Small intestine (tissue), 7 donors: ENCODE data around the gene LAIR2. TPM values are rescaled to one million over a fixed set of nuclear protein-coding genes. Genes with fewer than 3 reads are reported as not detected.
"Not testable (repeated sequence)": the region's sequence is repeated elsewhere in the genome, so short reads cannot be mapped to it uniquely, and the experiment has no call there.

ENCODE experiments used
- DNase-seq, 2 donors: peaks; one replicate each; pipeline versions ENCODE4 v3.0.0 to v3.0.0-alpha.2; 2013
- FAIRE-seq: peaks from 2 replicates; lab custom pipeline; 2012; peaks lifted over from hg19 to GRCh38; lab: Jason Lieb, UNC
- H3K27ac ChIP-seq, 3 donors: one replicate each; pipeline ENCODE4 v1.5.1; 2013; ENCODE audit warnings: low read length in 2 of 3, mild to moderate bottlenecking in 2 of 3, control low read depth in 1 of 3, inconsistent platforms in 1 of 3, low read depth in 1 of 3, moderate library complexity in 1 of 3
- H3K27me3 ChIP-seq, 3 donors: one replicate each; pipeline ENCODE4 v1.6.1; 2013; ENCODE audit warnings: low read length in 3 of 3, inconsistent platforms in 1 of 3; ENCODE audit not compliant: control insufficient read depth in 3 of 3, insufficient read depth in 3 of 3
- H3K36me3 ChIP-seq, 3 donors: one replicate each; pipeline ENCODE4 v1.6.1; 2013; ENCODE audit warnings: low read length in 3 of 3, inconsistent platforms in 1 of 3, low read depth in 1 of 3, mild to moderate bottlenecking in 1 of 3, moderate library complexity in 1 of 3; ENCODE audit not compliant: control insufficient read depth in 3 of 3, insufficient read depth in 2 of 3
- H3K4me1 ChIP-seq, 3 donors: one replicate each; pipeline ENCODE4 v1.6.1; 2013; ENCODE audit warnings: low read length in 2 of 3, inconsistent platforms in 1 of 3, low read depth in 1 of 3, mild to moderate bottlenecking in 1 of 3, moderate library complexity in 1 of 3; ENCODE audit not compliant: control insufficient read depth in 3 of 3, insufficient read depth in 2 of 3
- H3K4me3 ChIP-seq, 3 donors: one replicate each; pipeline ENCODE4 v1.5.1; 2013; ENCODE audit warnings: low read length in 3 of 3, control low read depth in 1 of 3, inconsistent platforms in 1 of 3, low read depth in 1 of 3, mild to moderate bottlenecking in 1 of 3, moderate library complexity in 1 of 3
- H3K9me3 ChIP-seq, 2 donors: one replicate each; pipeline ENCODE4 v1.6.1; 2013; ENCODE audit warnings: low read depth in 1 of 2, low read length in 1 of 2; ENCODE audit not compliant: control insufficient read depth in 2 of 2, insufficient read depth in 1 of 2
- WGBS, 3 donors: extraction: QIAGEN DNeasy Blood & Tissue Kit; methylation state at CpG; one replicate each; pipeline ENCODE4 v1.1.7; 2013; 5-methylcytosine and 5-hydroxymethylcytosine counted together
- polyA plus RNA-seq, 4 donors: library from polyadenylated mRNA; stranded (reverse) in 3 of 4; unstranded in 1 of 4; fragments of 200-250 nt in 3 of 4; fragments of 120-200 nt in 1 of 4; gene quantifications; one replicate each; pipeline versions ENCODE4 v1.2.1 to v1.2.3, GENCODE V29; 2013
- donor health status: healthy with polysubstance abuse.
- donor health status: control.
- donor health status: control.
- donor health status: Bipolar disorder and iron deficiency.
- donor health status: healthy.

The LAIR2 gene
- polyA plus RNA-seq, 4 donors = 0.09 to 0.33 TPM; not detected in 2

GRCh38 chr19:54493967-54494585 is 8.6 kb upstream of the LAIR2 start:
- H3K4me1 ChIP-seq = no peaks in the 10 kb centered on the region
- no peaks in the 10 kb centered on the region for H3K9me3 ChIP-seq
- no peaks in the 10 kb centered on the region for H3K36me3 ChIP-seq
- no peak overlapping the region for H3K4me3 ChIP-seq
- H3K27me3 ChIP-seq = peaks cover 0 to 3% (median 0%) of the 10 kb centered on the region in 3 donors
- WGBS, 3 donors = 72 to 75% (median 73%) methylated on average over 10 of the region's 10 CpGs
- FAIRE-seq (no peak), DNase-seq (no peak)
- H3K27ac ChIP-seq = no peak overlapping the region

DNA sequence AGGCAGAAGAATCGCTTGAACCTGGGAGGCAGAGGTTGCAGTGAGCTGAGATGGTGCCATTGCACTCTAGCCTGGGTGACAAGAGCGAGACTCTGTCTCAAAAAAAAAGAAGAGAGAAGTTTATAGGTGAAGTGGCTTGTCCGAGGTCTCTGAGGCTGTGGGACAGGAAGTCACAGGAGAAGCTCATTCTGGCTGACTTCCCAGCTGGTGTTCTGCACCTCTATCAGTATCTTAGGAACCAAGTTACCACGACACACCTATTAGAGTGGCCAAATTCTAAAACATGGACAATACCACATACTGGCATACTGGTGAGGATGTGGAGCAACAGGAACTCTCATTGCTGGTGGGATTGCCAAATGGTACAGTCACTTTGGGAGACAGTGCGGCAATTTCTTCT is 7.3 kb upstream of the LAIR2 start:
- DNase-seq, H3K27ac ChIP-seq, H3K9me3 ChIP-seq, H3K36me3 ChIP-seq, H3K27me3 ChIP-seq, H3K4me3 ChIP-seq, FAIRE-seq, H3K4me1 ChIP-seq: not testable (repeated sequence)
- WGBS, 3 donors = 61 to 69% (median 66%) methylated on average over 4 to 5 of the region's 5 CpGs

DNA sequence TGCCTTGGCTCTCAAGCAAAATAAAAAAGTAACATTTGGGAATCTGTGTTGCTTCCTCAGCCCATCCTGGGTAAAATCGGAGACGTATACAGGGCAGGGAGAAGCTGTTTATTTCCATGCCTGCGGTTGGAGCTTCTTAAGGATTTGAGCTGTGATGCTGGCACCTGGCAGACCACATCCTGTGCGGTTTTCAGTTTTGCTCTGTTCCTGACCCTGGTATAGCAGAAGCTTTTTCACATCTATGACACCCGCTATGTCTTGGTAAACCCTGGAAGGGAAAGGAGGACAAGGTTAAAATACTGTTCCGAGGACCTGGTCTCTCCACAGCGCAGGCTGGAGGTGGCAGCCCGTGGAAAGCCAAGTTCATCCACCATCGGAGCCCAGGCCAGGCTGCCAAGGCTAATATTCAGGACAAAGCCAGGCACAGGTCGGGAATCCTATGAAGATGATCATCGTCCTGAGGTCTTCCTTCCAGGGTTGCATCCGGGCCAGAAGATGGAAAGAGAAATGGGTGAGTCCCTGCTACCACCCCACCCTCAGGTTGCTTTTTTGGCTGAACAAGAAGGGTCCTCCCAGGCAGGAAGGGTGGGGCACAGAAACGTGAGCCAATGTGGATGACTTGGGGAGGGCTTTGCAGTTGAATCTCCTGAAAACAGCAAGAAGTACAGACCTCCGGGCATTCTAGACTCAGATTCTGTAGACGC is 4.7 kb upstream of the LAIR2 start:
- not testable (repeated sequence) for H3K27me3 ChIP-seq, H3K9me3 ChIP-seq, H3K4me3 ChIP-seq, H3K27ac ChIP-seq, FAIRE-seq, DNase-seq, H3K4me1 ChIP-seq, H3K36me3 ChIP-seq
- 65 to 70% (median 67%) methylated on average over 8 to 9 of the region's 15 CpGs for WGBS, 3 donors

DNA sequence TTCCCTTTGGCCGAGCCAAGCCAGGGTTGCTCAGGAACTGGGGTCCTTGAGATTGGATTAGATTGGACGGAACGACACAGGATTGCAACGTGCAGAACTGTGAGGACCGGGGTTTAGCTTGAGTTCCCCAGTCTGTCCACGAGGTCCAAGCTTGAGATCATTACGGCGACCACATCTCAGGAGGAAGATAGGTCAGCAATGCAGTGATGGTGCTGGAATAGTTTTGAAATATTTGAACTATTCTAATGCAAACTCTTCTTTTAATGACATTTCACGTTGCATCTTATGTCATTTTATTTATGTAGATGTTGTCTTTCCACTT is 4.2 kb upstream of the LAIR2 start:
- not testable (repeated sequence) for H3K4me3 ChIP-seq, H3K27ac ChIP-seq, DNase-seq, H3K9me3 ChIP-seq, H3K36me3 ChIP-seq, FAIRE-seq, H3K27me3 ChIP-seq, H3K4me1 ChIP-seq
- WGBS, 3 donors = 69 to 81% (median 77%) methylated on average over 8 to 9 of the region's 9 CpGs

DNA sequence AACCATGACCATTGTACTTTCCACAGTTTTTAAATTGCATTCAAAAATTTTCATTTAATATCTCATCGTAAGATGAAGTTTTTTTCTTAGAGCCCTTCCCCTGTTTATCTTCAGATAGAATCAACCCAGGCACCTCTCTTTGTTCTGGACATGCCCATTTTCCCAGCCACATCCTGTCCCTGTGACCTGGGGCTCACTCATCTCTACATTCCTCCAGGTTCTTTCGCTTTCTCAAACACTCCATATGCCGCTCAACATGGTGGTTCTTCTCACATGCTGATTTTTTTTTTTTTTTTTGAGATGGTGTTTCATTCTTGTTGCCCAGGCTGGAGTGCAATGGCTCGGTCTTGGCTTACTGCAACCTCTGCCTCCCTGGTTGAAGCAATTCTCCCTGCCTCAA is 2.9 kb downstream of the LAIR2 start:
- H3K27me3 ChIP-seq, DNase-seq, H3K27ac ChIP-seq, FAIRE-seq, H3K9me3 ChIP-seq, H3K4me1 ChIP-seq, H3K36me3 ChIP-seq, H3K4me3 ChIP-seq: not testable (repeated sequence)
- 84 to 89% (median 87%) methylated on average over 4 of the region's 4 CpGs for WGBS, 3 donors

DNA sequence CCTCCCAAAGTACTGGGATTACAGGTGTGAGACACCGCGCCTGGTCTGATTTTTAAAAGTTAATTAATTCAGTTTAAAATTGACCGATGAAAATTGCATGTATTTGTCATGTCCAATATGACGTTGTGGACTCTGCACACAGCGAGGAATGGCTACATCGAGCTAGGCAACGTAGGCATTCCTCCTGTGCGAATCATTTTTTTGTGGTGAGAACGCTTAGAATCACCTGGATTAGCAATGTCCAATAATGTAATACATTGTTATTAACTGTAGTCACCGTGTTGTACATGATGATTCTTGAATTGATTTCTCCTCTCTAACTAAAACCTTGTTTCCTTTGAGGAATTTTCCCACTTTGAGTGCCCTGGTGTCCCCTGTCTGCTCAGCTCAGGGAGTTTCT is 3.4 kb downstream of the LAIR2 start:
- Histone ChIP-seq H3K36me3 (no peaks in the 10 kb centered on the region), H3K27ac (no peak overlapping the region), H3K9me3 (no peaks in the 10 kb centered on the region), H3K4me3 (no peak overlapping the region), H3K4me1 (no peaks in the 10 kb centered on the region), H3K27me3 (no peaks in the 10 kb centered on the region)
- DNase-seq (no peak), FAIRE-seq (no peak)
- WGBS, 3 donors = 61 to 76% (median 71%) methylated on average over 10 of the region's 10 CpGs

DNA sequence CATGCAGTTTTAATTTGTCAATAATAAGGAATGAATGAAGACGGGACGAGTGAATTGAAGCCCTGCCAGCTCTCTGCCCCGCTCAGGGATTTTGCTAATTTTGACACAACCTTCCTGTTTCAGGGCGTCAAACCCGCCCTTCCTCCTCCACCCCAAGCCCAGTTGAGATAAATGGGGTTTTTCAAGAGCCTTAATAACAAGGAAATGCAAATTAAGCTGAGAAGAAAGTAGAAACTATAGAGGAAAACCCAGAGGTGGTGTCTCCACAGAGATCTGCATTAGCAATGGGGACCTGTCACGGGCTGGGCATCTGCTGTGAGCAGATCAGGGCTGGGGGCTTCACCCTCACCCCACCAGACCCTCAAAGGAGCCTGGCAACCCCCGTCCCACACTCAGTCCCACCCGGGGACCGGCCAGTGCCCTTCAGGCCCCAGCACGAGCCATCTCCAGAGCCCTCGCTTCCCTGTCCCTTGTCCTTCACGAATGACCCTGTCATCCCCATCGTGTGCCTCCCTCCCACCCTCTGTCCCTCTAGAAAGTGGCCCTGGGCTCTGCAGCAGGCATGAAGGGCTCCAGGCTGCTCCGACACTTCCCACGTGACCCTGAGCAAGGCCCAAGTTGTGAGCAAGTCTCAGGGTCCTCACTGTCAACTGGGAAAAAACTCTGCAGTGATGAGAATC is 4.5 kb downstream of the LAIR2 start:
- DNase-seq, H3K9me3 ChIP-seq, H3K27ac ChIP-seq, H3K36me3 ChIP-seq, H3K4me1 ChIP-seq, FAIRE-seq, H3K27me3 ChIP-seq, H3K4me3 ChIP-seq: not testable (repeated sequence)
- 55 to 64% (median 62%) methylated on average over 10 to 11 of the region's 15 CpGs for WGBS, 3 donors

DNA sequence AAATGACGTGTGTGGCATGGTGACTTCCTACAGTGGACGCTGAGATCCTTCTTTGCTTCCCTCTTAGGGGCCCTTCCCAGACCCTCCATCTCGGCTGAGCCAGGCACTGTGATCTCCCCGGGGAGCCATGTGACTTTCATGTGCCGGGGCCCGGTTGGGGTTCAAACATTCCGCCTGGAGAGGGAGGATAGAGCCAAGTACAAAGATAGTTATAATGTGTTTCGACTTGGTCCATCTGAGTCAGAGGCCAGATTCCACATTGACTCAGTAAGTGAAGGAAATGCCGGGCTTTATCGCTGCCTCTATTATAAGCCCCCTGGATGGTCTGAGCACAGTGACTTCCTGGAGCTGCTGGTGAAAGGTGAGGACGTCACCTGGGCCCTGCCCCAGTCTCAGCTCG is 5.2 kb downstream of the LAIR2 start:
- Histone ChIP-seq H3K4me1 (no peaks in the 10 kb centered on the region), H3K9me3 (no peaks in the 10 kb centered on the region), H3K27ac (no peak overlapping the region), H3K36me3 (no peaks in the 10 kb centered on the region), H3K4me3 (no peak overlapping the region), H3K27me3 (no peaks in the 10 kb centered on the region)
- 26 to 51% (median 32%) methylated on average over 12 of the region's 12 CpGs for WGBS, 3 donors
- FAIRE-seq (no peak), DNase-seq (peak in 1 of 2 donors; percentile 6)
